Type B pancreatic cell (in vitro differentiated cells): ENCODE results near the gene WDR27. TPM values are rescaled to one million over a fixed set of nuclear protein-coding genes. Genes with fewer than 3 reads are reported as not detected.

ENCODE experiments used
- DNase-seq: peaks from one replicate; pipeline ENCODE4 v3.0.0; 2021; ENCODE audit warnings: mixed read lengths; ENCODE audit not compliant: unreplicated experiment; ENCODE audit errors: extremely low spot score
- H3K27ac Mint-ChIP-seq: 2 replicates; pipeline ENCODE4 v1.8.0; 2021; ENCODE audit warnings: mild to moderate bottlenecking, mixed read lengths
- H3K27me3 Mint-ChIP-seq: 2 replicates; pipeline ENCODE4 v1.8.0; 2021; ENCODE audit warnings: mixed read lengths
- H3K36me3 Mint-ChIP-seq: 2 replicates; pipeline ENCODE4 v1.8.0; 2021; ENCODE audit warnings: mixed read lengths
- H3K4me1 Mint-ChIP-seq: one replicate; pipeline ENCODE4 v1.8.0; 2021; ENCODE audit warnings: mixed read lengths; ENCODE audit not compliant: unreplicated experiment
- H3K4me3 Mint-ChIP-seq: 2 replicates; pipeline ENCODE4 v1.8.0; 2021; ENCODE audit warnings: mild to moderate bottlenecking, mixed read lengths
- H3K9me3 Mint-ChIP-seq: 2 replicates; pipeline ENCODE4 v1.8.0; 2021; ENCODE audit warnings: mixed read lengths
- total RNA-seq: library from RNA; stranded (reverse); gene quantifications from 2 replicates; pipeline ENCODE4 v1.2.1, GENCODE V29; 2021; ENCODE audit warnings: low replicate concordance
- TF ChIP-seq, protein P1 (sequence below): fragments of 200-600 bp; sonication (generic); conservative IDR thresholded peaks from 2 replicates; pipeline ENCODE4 v1.5.0; 2021; ENCODE audit warnings: antibody characterized with exemption, mild to moderate bottlenecking

WDR27 gene
- total RNA-seq, 1 donor from 2014 or later = 112 TPM

- DNase-seq = no peak
- H3K36me3 Mint-ChIP-seq = peaks cover 4% of the 10 kb centered on the region
- H3K4me3 Mint-ChIP-seq = no peak overlapping the region
- H3K27me3 Mint-ChIP-seq = no peaks in the 10 kb centered on the region
- TF ChIP-seq, protein P1, sequence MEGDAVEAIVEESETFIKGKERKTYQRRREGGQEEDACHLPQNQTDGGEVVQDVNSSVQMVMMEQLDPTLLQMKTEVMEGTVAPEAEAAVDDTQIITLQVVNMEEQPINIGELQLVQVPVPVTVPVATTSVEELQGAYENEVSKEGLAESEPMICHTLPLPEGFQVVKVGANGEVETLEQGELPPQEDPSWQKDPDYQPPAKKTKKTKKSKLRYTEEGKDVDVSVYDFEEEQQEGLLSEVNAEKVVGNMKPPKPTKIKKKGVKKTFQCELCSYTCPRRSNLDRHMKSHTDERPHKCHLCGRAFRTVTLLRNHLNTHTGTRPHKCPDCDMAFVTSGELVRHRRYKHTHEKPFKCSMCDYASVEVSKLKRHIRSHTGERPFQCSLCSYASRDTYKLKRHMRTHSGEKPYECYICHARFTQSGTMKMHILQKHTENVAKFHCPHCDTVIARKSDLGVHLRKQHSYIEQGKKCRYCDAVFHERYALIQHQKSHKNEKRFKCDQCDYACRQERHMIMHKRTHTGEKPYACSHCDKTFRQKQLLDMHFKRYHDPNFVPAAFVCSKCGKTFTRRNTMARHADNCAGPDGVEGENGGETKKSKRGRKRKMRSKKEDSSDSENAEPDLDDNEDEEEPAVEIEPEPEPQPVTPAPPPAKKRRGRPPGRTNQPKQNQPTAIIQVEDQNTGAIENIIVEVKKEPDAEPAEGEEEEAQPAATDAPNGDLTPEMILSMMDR = no peak
- peaks cover 6% of the 10 kb centered on the region for H3K4me1 Mint-ChIP-seq
- no peaks in the 10 kb centered on the region for H3K9me3 Mint-ChIP-seq
- no peak overlapping the region for H3K27ac Mint-ChIP-seq
Measured at GRCh38 chr6:169542491-169542890, 159.3 kb downstream of the WDR27 start.

DNA sequence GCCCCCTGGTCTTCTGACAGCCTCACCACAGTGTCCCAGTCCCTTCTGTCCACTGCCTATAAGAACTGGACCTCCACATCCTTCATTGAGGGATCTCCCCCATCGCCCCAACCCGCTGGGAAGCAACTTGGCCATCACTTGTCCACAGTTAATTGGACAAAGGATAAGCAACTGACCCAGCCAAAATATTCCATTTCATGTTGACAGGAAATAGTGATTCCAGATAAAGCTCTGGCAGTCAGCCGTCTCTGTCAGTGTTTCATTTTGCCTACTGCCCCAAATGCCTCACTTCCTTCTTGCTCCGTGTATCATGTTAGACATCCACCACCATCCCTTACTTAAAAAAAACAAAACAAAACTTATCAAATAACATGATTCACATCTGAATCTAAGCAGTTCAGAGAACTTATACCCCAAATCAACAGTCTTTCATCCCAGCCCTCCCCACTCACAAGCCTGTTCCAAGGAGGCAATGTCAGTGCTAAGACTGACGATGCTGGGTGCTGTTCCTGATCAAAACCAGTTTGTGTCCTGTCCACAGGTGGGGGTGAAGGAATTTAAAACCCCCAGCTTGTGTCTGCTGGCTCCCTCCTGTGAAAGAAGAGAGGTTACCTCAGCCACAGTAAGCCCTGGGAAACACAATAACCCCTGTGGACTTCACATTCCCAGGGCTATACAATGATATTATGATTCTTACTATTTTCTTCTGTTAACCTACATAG lies 162.5 kb downstream of the WDR27 start:
- TF ChIP-seq, protein P1 = no peak
- Mint-ChIP-seq H3K4me3 (no peak overlapping the region), H3K27me3 (no peaks in the 10 kb centered on the region), H3K27ac (no peak overlapping the region), H3K36me3 (peaks cover 18% of the 10 kb centered on the region), H3K9me3 (peaks cover 16% of the 10 kb centered on the region), H3K4me1 (peaks cover 6% of the 10 kb centered on the region)
- DNase-seq = no peak

GRCh38 chr6:169536446-169537170 lies 165.2 kb downstream of the WDR27 start:
- H3K27ac Mint-ChIP-seq = no peak overlapping the region
- no peaks in the 10 kb centered on the region for H3K27me3 Mint-ChIP-seq
- no peak overlapping the region for H3K4me3 Mint-ChIP-seq
- no peak for DNase-seq
- H3K4me1 Mint-ChIP-seq = peaks cover 6% of the 10 kb centered on the region
- TF ChIP-seq, protein P1 = no peak
- H3K9me3 Mint-ChIP-seq = peaks cover 23% of the 10 kb centered on the region
- peaks cover 25% of the 10 kb centered on the region for H3K36me3 Mint-ChIP-seq

DNA sequence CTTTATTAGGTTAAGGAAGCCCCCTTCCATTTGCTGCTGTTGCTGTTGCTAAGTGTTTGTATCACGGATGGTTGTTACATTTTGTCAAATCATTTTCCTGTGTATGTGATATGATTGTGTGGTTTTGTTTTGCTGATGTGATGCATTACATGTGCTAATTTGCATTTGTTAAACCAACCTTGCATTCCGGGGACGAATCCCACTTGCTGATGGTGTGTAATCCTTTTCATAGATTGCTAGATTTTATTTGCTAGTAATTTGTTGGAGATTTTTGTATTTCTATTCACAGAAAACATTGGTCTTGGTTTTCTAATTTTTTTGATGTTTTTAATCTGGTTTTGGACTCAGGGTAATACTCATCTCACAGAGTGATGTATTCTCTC lies 167.8 kb downstream of the WDR27 start:
- TF ChIP-seq, protein P1 = no peak
- Mint-ChIP-seq H3K27me3 (no peaks in the 10 kb centered on the region), H3K4me3 (no peak overlapping the region), H3K9me3 (peaks cover 23% of the 10 kb centered on the region), H3K27ac (no peak overlapping the region), H3K36me3 (peaks cover 25% of the 10 kb centered on the region), H3K4me1 (peaks cover under 1% of the 10 kb centered on the region)
- DNase-seq = no peak

DNA sequence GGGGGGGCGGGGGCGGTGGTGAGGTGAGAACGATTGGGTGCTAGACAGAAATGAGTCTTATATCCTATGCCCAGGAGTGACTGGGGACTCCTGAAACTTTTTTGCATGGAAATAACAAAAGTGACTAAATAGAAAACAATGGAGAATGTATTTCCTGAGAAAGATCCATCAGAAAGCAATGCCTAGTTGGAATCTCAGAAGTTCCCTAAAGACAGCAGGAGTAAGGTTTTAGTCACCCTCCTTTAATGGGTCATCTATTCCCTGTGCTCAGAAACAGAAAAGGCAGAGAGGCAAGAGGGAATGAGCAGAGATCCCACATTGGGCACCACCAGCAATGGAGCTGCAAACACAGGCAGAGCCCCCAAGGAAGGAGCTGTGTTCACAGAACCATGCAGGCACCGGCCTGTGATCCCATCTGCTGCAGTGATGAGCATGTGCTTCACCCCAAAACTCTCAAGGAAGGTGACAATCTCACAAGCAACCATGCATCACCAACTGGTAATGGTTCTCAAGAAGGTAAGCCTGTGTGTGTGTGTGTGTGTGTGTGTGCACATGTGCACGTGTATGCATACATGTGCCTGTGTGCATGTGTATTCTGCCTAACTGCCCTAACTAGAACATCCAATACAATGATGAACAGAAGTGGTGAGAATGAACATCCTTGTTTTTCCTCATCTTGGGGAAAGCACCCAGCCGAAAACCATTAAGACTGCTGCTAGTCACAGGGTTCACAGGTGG lies 168.4 kb downstream of the WDR27 start:
- Mint-ChIP-seq H3K4me3 (no peak overlapping the region), H3K27ac (no peak overlapping the region), H3K36me3 (peaks cover 25% of the 10 kb centered on the region), H3K9me3 (peaks cover 23% of the 10 kb centered on the region), H3K4me1 (no peaks in the 10 kb centered on the region), H3K27me3 (no peaks in the 10 kb centered on the region)
- TF ChIP-seq, protein P1 = no peak
- DNase-seq = no peak
